Tibial nerve (tissue), 4 donors: ENCODE measurements around the gene PCDH8. TPM values are rescaled to one million over a fixed set of nuclear protein-coding genes. Genes with fewer than 3 reads are reported as not detected.

ENCODE experiments used
- DNase-seq, 2 donors: peaks; one replicate each; pipeline ENCODE4 v3.0.0-alpha.2; 2019; ENCODE audit warnings: low spot score in 2 of 2
- H3K27ac ChIP-seq, 4 donors: fragments of 200-600 bp; sonication (generic) in 3 of 4; one replicate each; pipeline ENCODE4 v1.5.1; 2017 to 2019; ENCODE audit warnings: mild to moderate bottlenecking in 1 of 4
- H3K27me3 ChIP-seq, 2 donors: fragments of 200-600 bp; sonication (generic) in 1 of 2; one replicate each; pipeline versions ENCODE4 v1.5.1 to v1.6.0; 2017 to 2019
- H3K36me3 ChIP-seq, 3 donors: fragments of 200-600 bp; sonication (generic); one replicate each; pipeline ENCODE4 v1.5.1; 2018 to 2019
- H3K4me1 ChIP-seq, 4 donors: fragments of 200-600 bp; sonication (generic) in 3 of 4; one replicate each; pipeline ENCODE4 v1.5.1; 2017 to 2019
- H3K4me3 ChIP-seq, 4 donors: fragments of 200-600 bp; sonication (generic) in 3 of 4; one replicate each; pipeline ENCODE4 v1.5.1; 2017 to 2019; ENCODE audit warnings: mild to moderate bottlenecking in 1 of 4, moderate library complexity in 1 of 4
- H3K9me3 ChIP-seq, 4 donors: fragments of 200-600 bp; sonication (generic) in 3 of 4; one replicate each; pipeline ENCODE4 v1.5.1; 2017 to 2019
- EP300 ChIP-seq, 2 donors: sonication (generic); formaldehyde crosslinking; IDR thresholded peaks; one replicate each; pipeline ENCODE4 v1.6.1; 2017; ENCODE audit warnings: antibody characterized with exemption in 2 of 2, mild to moderate bottlenecking in 1 of 2
- POLR2A ChIP-seq, 2 donors: fragments of 450-650 bp; IDR thresholded peaks; one replicate each; pipeline ENCODE4 v1.6.1; 2017; ENCODE audit warnings: antibody characterized with exemption in 2 of 2, mild to moderate bottlenecking in 2 of 2, moderate library complexity in 2 of 2
- WGBS, 2 donors: methylation state at CpG; one replicate each; pipeline ENCODE4 v1.1.5; 2018; 5-methylcytosine and 5-hydroxymethylcytosine counted together
- total RNA-seq, 4 donors: library from RNA; depleted of rRNA; stranded (reverse); fragments of >200 nt; gene quantifications; one replicate each; pipeline ENCODE4 v1.1.0, GENCODE V29; 2016
- TF ChIP-seq, protein P1 (sequence below), 5 experiments: fragments of 200-600 bp in 3 of 5; fragments of 450-650 bp in 2 of 5; sonication (generic) in 3 of 5; IDR thresholded peaks; one replicate each; pipeline ENCODE4 v1.5.1; 2016 to 2019; ENCODE audit warnings: antibody characterized with exemption in 5 of 5, mild to moderate bottlenecking in 3 of 5, moderate library complexity in 2 of 5

The PCDH8 gene
- total RNA-seq, 4 donors from 2014 or later, result 0.60 to 4.3 (median 1.7) TPM; not detected in 1

GRCh38 chr13:52847322-52847681, 1.1 kb downstream of the PCDH8 start:
- no peak for DNase-seq
- no peaks in the 10 kb centered on the region for H3K36me3 ChIP-seq
- H3K27me3 ChIP-seq, result peaks cover 0 to 82% of the 10 kb centered on the region in 2 donors
- H3K9me3 ChIP-seq, result no peaks in the 10 kb centered on the region
- peak overlapping the region in 1 of 4 donors; percentile 41 for H3K4me3 ChIP-seq
- TF ChIP-seq EP300 (IDR thresholded peaks at IDR 0.05) (no peak), POLR2A (IDR thresholded peaks at IDR 0.05) (no peak)
- TF ChIP-seq, protein P1, sequence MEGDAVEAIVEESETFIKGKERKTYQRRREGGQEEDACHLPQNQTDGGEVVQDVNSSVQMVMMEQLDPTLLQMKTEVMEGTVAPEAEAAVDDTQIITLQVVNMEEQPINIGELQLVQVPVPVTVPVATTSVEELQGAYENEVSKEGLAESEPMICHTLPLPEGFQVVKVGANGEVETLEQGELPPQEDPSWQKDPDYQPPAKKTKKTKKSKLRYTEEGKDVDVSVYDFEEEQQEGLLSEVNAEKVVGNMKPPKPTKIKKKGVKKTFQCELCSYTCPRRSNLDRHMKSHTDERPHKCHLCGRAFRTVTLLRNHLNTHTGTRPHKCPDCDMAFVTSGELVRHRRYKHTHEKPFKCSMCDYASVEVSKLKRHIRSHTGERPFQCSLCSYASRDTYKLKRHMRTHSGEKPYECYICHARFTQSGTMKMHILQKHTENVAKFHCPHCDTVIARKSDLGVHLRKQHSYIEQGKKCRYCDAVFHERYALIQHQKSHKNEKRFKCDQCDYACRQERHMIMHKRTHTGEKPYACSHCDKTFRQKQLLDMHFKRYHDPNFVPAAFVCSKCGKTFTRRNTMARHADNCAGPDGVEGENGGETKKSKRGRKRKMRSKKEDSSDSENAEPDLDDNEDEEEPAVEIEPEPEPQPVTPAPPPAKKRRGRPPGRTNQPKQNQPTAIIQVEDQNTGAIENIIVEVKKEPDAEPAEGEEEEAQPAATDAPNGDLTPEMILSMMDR (IDR thresholded peaks at IDR 0.05), result no peak
- WGBS, 2 donors, result 2 to 5% methylated on average over 21 to 25 of the region's 51 CpGs
- peaks cover 0 to 65% (median 10%) of the 10 kb centered on the region in 4 donors for H3K4me1 ChIP-seq
- no peak overlapping the region for H3K27ac ChIP-seq

DNA sequence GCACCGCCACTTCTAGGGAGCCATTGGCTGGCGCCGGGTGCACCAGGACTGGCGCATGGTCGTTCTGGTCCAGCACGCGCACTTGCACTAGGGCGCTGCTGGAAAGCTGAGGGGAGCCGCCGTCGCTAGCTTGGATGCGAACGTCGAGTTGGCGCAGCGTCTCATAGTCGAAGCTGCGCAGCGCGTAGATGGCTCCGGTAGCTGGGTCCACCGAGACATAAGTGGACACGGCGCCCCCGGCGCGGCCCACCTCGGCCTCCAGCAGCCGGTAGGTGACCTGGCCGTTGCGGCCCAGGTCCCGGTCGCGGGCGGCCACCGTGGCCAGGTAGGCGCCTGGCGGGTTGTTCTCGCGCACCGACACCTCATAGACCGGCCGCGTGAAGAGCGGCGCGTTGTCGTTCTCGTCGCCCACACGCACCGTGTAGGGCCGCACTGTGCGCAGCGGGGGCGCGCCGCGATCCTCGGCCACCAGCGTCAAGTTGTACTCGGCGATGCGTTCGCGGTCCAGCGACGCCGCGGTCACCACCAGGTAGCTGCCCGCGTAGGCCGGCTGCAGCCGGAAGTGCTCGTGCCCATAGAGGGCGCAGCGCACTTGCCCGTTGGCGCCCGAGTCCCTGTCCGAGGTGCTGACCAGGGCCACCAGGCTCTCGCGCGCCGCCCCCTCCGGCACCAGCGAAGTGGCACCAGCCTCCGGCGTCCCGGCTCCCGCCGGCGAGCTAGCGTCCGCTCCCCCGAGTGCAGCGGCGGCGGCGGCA, 1.7 kb downstream of the PCDH8 start:
- WGBS, 2 donors, result 6 to 8% methylated on average over 45 to 69 of the region's 100 CpGs
- TF ChIP-seq, protein P1 (IDR thresholded peaks at IDR 0.05), result peak; percentile 33 to 75 (median 55)
- no peak for TF ChIP-seq EP300 (IDR thresholded peaks at IDR 0.05)
- no peak overlapping the region for H3K27ac ChIP-seq
- H3K36me3 ChIP-seq, result no peaks in the 10 kb centered on the region
- peaks cover 0 to 84% of the 10 kb centered on the region in 2 donors for H3K27me3 ChIP-seq
- H3K4me1 ChIP-seq, result peaks cover 0 to 59% (median 4%) of the 10 kb centered on the region in 4 donors
- no peaks in the 10 kb centered on the region for H3K9me3 ChIP-seq
- DNase-seq, result peak; percentile 23 to 48
- peak overlapping the region in 2 of 4 donors; percentile 9 to 41 for H3K4me3 ChIP-seq

DNA sequence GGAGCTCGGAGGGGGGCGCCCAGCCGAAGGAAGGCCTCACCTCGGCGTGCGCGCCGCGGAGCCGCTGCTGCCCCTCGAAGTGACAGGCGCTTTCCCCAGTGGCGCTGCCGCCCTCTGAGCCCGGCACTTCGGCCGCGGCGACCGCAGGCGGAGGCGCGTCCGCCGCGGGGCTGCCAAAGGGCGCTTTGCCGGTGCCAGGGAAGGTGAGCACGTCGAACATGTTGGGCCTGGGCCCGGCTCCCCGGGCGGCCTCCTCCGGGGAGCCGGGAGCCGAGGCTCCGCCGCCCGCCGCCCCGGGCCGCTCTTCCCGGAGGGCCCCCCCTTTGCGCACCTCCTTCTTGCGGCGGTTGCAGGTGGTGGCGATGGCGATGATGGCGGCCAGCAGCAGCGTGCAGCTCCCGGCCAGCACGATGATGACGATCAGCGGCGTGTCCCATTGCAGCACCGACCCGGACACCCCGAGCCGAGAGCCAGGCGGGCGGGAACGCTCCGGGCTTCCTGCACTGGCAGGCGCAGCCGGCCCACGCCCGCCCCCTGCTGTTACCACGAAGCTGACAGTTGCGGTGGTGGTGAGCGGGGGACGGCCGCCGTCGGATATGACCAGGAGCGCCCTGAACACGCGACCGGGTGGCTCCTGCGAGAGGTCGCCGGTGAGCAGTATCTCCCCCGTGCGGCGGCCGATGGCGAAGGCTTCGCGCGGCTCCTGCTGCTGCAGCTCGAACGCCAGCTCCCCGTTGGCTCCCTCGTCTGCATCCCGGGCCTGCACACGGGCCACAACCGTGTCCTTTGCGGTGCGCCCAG, 2.5 kb downstream of the PCDH8 start:
- H3K27ac ChIP-seq, result no peak overlapping the region
- no peaks in the 10 kb centered on the region for H3K36me3 ChIP-seq
- DNase-seq, result no peak
- peaks cover 0 to 84% of the 10 kb centered on the region in 2 donors for H3K27me3 ChIP-seq
- 2 to 3% methylated on average over 31 to 33 of the region's 98 CpGs for WGBS, 2 donors
- H3K4me1 ChIP-seq, result peaks cover 0 to 58% (median 3%) of the 10 kb centered on the region in 4 donors
- no peaks in the 10 kb centered on the region for H3K9me3 ChIP-seq
- H3K4me3 ChIP-seq, result peak overlapping the region in 2 of 4 donors; percentile 19 to 41
- TF ChIP-seq, protein P1 (IDR thresholded peaks at IDR 0.05), result peak in 2 of 5 experiments; percentile 36 to 38
- no peak for TF ChIP-seq POLR2A (IDR thresholded peaks at IDR 0.05)

DNA sequence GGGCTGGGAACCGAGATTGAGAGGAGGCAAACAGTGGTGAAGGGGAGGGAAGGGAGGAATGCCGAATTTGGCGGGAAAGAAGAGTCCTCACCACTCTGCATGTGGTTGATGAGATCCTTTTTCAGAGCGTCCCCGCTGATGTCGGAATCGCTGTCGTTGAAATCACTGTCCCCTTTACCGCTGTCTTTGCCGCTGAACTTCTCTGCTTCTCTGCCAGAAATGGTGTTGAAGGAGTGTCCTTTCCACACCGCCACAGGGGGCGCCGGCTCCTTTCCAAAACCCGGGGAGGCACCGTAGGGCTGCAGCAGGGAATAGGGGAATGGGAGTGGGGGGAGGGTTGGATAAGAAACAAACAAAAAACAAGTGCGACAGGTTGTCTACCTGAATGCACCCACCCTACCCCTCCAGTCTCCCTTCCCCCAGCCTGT, 3.1 kb downstream of the PCDH8 start:
- 18 to 20% methylated on average over 16 of the region's 16 CpGs for WGBS, 2 donors
- DNase-seq, result no peak
- TF ChIP-seq POLR2A (IDR thresholded peaks at IDR 0.05) (no peak), EP300 (IDR thresholded peaks at IDR 0.05) (no peak)
- TF ChIP-seq, protein P1 (IDR thresholded peaks at IDR 0.05), result no peak
- Histone ChIP-seq H3K27me3 (peaks cover 0 to 82% of the 10 kb centered on the region in 2 donors), H3K36me3 (no peaks in the 10 kb centered on the region), H3K27ac (no peak overlapping the region), H3K9me3 (no peaks in the 10 kb centered on the region), H3K4me1 (peaks cover 0 to 55% (median 3%) of the 10 kb centered on the region in 4 donors), H3K4me3 (peak overlapping the region in 2 of 4 donors; percentile 19 to 41)

DNA sequence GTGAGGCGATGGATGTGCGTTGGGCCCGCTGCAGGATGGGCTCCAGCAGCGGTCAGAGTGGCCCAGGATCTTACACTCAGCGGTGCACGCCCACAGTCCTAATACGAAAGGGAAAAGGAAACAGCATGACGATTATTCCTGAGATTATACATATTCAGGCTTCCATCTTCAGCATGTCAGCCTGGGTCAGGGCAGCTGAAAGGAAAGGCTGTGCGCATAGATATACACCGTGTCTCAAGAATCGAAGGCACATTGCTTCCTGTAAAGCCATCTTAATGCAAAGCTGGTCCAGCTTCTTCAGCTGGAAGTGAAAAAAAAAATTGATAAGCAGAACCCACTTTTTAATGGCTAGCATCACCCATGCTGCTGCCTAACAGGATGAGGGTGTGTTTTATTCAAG, 3.6 kb downstream of the PCDH8 start:
- H3K9me3 ChIP-seq, result no peaks in the 10 kb centered on the region
- peaks cover 0 to 50% (median 3%) of the 10 kb centered on the region in 4 donors for H3K4me1 ChIP-seq
- no peak overlapping the region for H3K27ac ChIP-seq
- WGBS, 2 donors, result 87 to 89% methylated on average over 11 of the region's 11 CpGs
- H3K27me3 ChIP-seq, result peaks cover 0 to 77% of the 10 kb centered on the region in 2 donors
- H3K36me3 ChIP-seq, result no peaks in the 10 kb centered on the region
- no peak overlapping the region for H3K4me3 ChIP-seq
- no peak for TF ChIP-seq EP300 (IDR thresholded peaks at IDR 0.05)
- TF ChIP-seq, protein P1 (IDR thresholded peaks at IDR 0.05), result no peak
- TF ChIP-seq POLR2A (IDR thresholded peaks at IDR 0.05), result no peak
- no peak for DNase-seq
